Endodermal cell (in vitro differentiated cells): ENCODE results near the gene SERPINB3. TPM values are rescaled to one million over a fixed set of nuclear protein-coding genes. Genes with fewer than 3 reads are reported as not detected.

Experiments used
- DNase-seq: peaks from one replicate; pipeline ENCODE4 v3.0.0-alpha.2; 2017
- H3K27ac ChIP-seq: 2 replicates; pipeline ENCODE4 v1.5.1; 2013; ENCODE audit warnings: mild to moderate bottlenecking, low read depth, low read length, moderate library complexity
- H3K27me3 ChIP-seq: 2 replicates; pipeline ENCODE4 v1.6.1; 2013; ENCODE audit warnings: mild to moderate bottlenecking, low read length, moderate library complexity; ENCODE audit not compliant: insufficient read depth, control insufficient read depth, poor library complexity, severe bottlenecking
- H3K36me3 ChIP-seq: 2 replicates; pipeline ENCODE4 v1.7.0; 2013; ENCODE audit warnings: mild to moderate bottlenecking, low read length, moderate library complexity; ENCODE audit not compliant: control insufficient read depth, insufficient read depth
- H3K4me1 ChIP-seq: one replicate; pipeline ENCODE4 v1.7.0; 2013; ENCODE audit warnings: low read length; ENCODE audit not compliant: control insufficient read depth, insufficient read depth
- H3K4me3 ChIP-seq: 2 replicates; pipeline ENCODE4 v1.5.1; 2013; ENCODE audit warnings: mild to moderate bottlenecking, low read length, moderate library complexity
- H3K9ac ChIP-seq: 2 replicates; pipeline ENCODE4 v1.6.1; 2013; ENCODE audit warnings: mild to moderate bottlenecking, low read length, moderate library complexity; ENCODE audit not compliant: poor library complexity, severe bottlenecking; ENCODE audit errors: extremely low read depth
- H3K9me3 ChIP-seq: 2 replicates; pipeline ENCODE4 v1.6.1; 2013; ENCODE audit warnings: mild to moderate bottlenecking, low read length, moderate library complexity; ENCODE audit not compliant: control insufficient read depth
- H3K27ac Mint-ChIP-seq: 2 replicates; pipeline ENCODE4 v1.8.0; 2020; ENCODE audit warnings: mixed read lengths
- H3K27me3 Mint-ChIP-seq: 2 replicates; pipeline ENCODE4 v1.8.0; 2021; ENCODE audit warnings: mild to moderate bottlenecking, mixed read lengths; ENCODE audit not compliant: insufficient read depth
- H3K36me3 Mint-ChIP-seq: 2 replicates; pipeline ENCODE4 v1.8.0; 2020; ENCODE audit warnings: low read depth, mixed read lengths
- H3K4me1 Mint-ChIP-seq: 2 replicates; pipeline ENCODE4 v1.8.0; 2020; ENCODE audit warnings: mixed read lengths
- H3K4me3 Mint-ChIP-seq: 2 replicates; pipeline ENCODE4 v1.8.0; 2020; ENCODE audit warnings: mild to moderate bottlenecking, moderate library complexity, mixed read lengths
- H3K9me3 Mint-ChIP-seq: 2 replicates; pipeline ENCODE4 v1.8.0; 2020; ENCODE audit warnings: mild to moderate bottlenecking, mixed read lengths
- CTCF ChIP-seq: fragments of 200-600 bp; sonication (generic); conservative IDR thresholded peaks from 2 replicates; pipeline ENCODE4 v1.5.0; 2021; ENCODE audit warnings: antibody characterized with exemption, mild to moderate bottlenecking
- WGBS, 2 experiments: methylation state at CpG; one replicate each; pipeline versions ENCODE4 v1.1.5 to v1.1.7; 2013; ENCODE audit warnings: missing lambda C conversion rate in 2 of 2, mixed read lengths in 1 of 2; ENCODE audit not compliant: insufficient coverage in 1 of 2, insufficient read length in 1 of 2; 5-methylcytosine and 5-hydroxymethylcytosine counted together
- total RNA-seq, 2 donors: library from RNA; stranded (reverse); fragmentation: NEBNext Ultra II Directional in 1 of 2; extraction: Animal tissue kit (Norgen Biotek cat#: 25700) in 1 of 2; gene quantifications; 2 replicates in 1 of 2; 3 replicates in 1 of 2; pipeline ENCODE4 v1.2.1, GENCODE V29; 2021

SERPINB3 gene
- total RNA-seq, 2 donors from 2014 or later = not detected

- no peaks in the 10 kb centered on the region for H3K27me3 ChIP-seq
- no peak for DNase-seq
- H3K4me1 Mint-ChIP-seq = no peaks in the 10 kb centered on the region
- H3K9me3 ChIP-seq = peaks cover 44% of the 10 kb centered on the region
- H3K4me3 Mint-ChIP-seq = no peak overlapping the region
- no peaks in the 10 kb centered on the region for H3K36me3 ChIP-seq
- no peaks in the 10 kb centered on the region for H3K27me3 Mint-ChIP-seq
- H3K9ac ChIP-seq = no peak overlapping the region
- no peak overlapping the region for H3K4me3 ChIP-seq
- no peaks in the 10 kb centered on the region for H3K4me1 ChIP-seq
- no peak overlapping the region for H3K27ac Mint-ChIP-seq
- H3K9me3 Mint-ChIP-seq = peaks cover 49% of the 10 kb centered on the region
- H3K36me3 Mint-ChIP-seq = peaks cover 5% of the 10 kb centered on the region
- no peak overlapping the region for H3K27ac ChIP-seq
- 91 to 100% methylated on average over 2 to 3 of the region's 3 CpGs for WGBS, 2 experiments
- no peak for TF ChIP-seq CTCF
These were observed 36.8 kb downstream of the SERPINB3 start for GRCh38 chr18:63624863-63625262.

- H3K9me3 ChIP-seq = peaks cover 11% of the 10 kb centered on the region
- H3K27ac ChIP-seq = no peak overlapping the region
- H3K27ac Mint-ChIP-seq = no peak overlapping the region
- H3K4me1 Mint-ChIP-seq = peaks cover 8% of the 10 kb centered on the region
- H3K9me3 Mint-ChIP-seq = peaks cover 14% of the 10 kb centered on the region
- no peak overlapping the region for H3K9ac ChIP-seq
- no peak overlapping the region for H3K4me3 ChIP-seq
- H3K4me3 Mint-ChIP-seq = no peak overlapping the region
- no peak for DNase-seq
- no peaks in the 10 kb centered on the region for H3K36me3 Mint-ChIP-seq
- no peaks in the 10 kb centered on the region for H3K4me1 ChIP-seq
- WGBS, 2 experiments = 93 to 94% methylated on average over 3 of the region's 3 CpGs
- no peaks in the 10 kb centered on the region for H3K36me3 ChIP-seq
- H3K27me3 Mint-ChIP-seq = no peaks in the 10 kb centered on the region
- H3K27me3 ChIP-seq = no peaks in the 10 kb centered on the region
- no peak for TF ChIP-seq CTCF
These were observed 42.0 kb downstream of the SERPINB3 start for GRCh38 chr18:63619661-63620060.

GRCh38 chr18:63617915-63618234, 43.8 kb downstream of the SERPINB3 start:
- no peak for DNase-seq
- Histone ChIP-seq H3K36me3 (no peaks in the 10 kb centered on the region), H3K4me3 (no peak overlapping the region), H3K27me3 (no peaks in the 10 kb centered on the region), H3K4me1 (no peaks in the 10 kb centered on the region), H3K9ac (no peak overlapping the region), H3K9me3 (no peaks in the 10 kb centered on the region), H3K27ac (no peak overlapping the region)
- Mint-ChIP-seq H3K4me3 (no peak overlapping the region), H3K4me1 (peaks cover 8% of the 10 kb centered on the region), H3K27ac (no peak overlapping the region), H3K9me3 (no peaks in the 10 kb centered on the region), H3K27me3 (no peaks in the 10 kb centered on the region), H3K36me3 (no peaks in the 10 kb centered on the region)
- TF ChIP-seq CTCF = no peak
- 100% methylated on average over 1 of the region's 2 CpGs; no CpG with 5 or more reads in 1 of the 2 experiments for WGBS, 2 experiments
